HepG2 (cell line): Measurements from ENCODE around the gene CDC34. TPM values are rescaled to one million over a fixed set of nuclear protein-coding genes. Genes with fewer than 3 reads are reported as not detected.

Experiments
- ADNP ChIP-seq: sonication (generic); formaldehyde crosslinking; IDR thresholded peaks from 2 replicates; pipeline ENCODE4 v1.4.0; 2020; ENCODE audit warnings: missing genetic modification reagents
- CBFB ChIP-seq: sonication (generic); formaldehyde crosslinking; IDR thresholded peaks from 2 replicates; pipeline ENCODE4 v1.4.0; 2020; ENCODE audit warnings: missing genetic modification reagents
- CENPT ChIP-seq: sonication (generic); formaldehyde crosslinking; IDR thresholded peaks from 2 replicates; pipeline ENCODE4 v1.8.0; 2022; ENCODE audit warnings: low read depth, mild to moderate bottlenecking, moderate library complexity, missing genetic modification reagents
- CTCF ChIP-seq: sonication (generic); formaldehyde crosslinking; IDR thresholded peaks from 2 replicates; pipeline ENCODE4 v1.5.0; 2020; ENCODE audit warnings: mild to moderate bottlenecking, missing genetic modification reagents, moderate library complexity
- GMEB1 ChIP-seq: sonication (generic); formaldehyde crosslinking; IDR thresholded peaks from 2 replicates; pipeline ENCODE4 v1.5.1; 2020; ENCODE audit warnings: missing genetic modification reagents, mild to moderate bottlenecking, borderline replicate concordance
- MED1 ChIP-seq: sonication (generic); formaldehyde crosslinking; IDR thresholded peaks from 2 replicates; pipeline ENCODE4 v1.4.0; 2020; ENCODE audit warnings: missing genetic modification reagents
- MXD4 ChIP-seq: IDR thresholded peaks from 2 replicates; pipeline ENCODE4 v1.6.1; 2016; ENCODE audit warnings: mild to moderate bottlenecking, missing biosample characterization, missing genetic modification reagents
- NFE2L2 ChIP-seq: fragments of 150-350 bp; IDR thresholded peaks from 2 replicates; pipeline ENCODE4 v1.6.1; 2014; ENCODE audit warnings: low read length
- PAF1 ChIP-seq: IDR thresholded peaks from 2 replicates; pipeline ENCODE4 v1.6.1; 2016; ENCODE audit warnings: missing genetic modification reagents, missing compliant biosample characterization
- SP4 ChIP-seq: sonication (generic); formaldehyde crosslinking; IDR thresholded peaks from 2 replicates; pipeline ENCODE4 v1.8.1; 2023; ENCODE audit warnings: mild to moderate bottlenecking, missing genetic modification reagents
- SRSF1 ChIP-seq: fragments of 200-400 bp; formaldehyde crosslinking; optimal IDR thresholded peaks from 2 replicates; pipeline ENCODE3; 2017; ENCODE audit warnings: mild to moderate bottlenecking, low read depth, low read length, moderate library complexity
- SRSF4 ChIP-seq: fragments of 200-400 bp; formaldehyde crosslinking; IDR thresholded peaks from one replicate; pipeline ENCODE4 v1.6.1; 2018; ENCODE audit warnings: mild to moderate bottlenecking, low read depth, low read length, moderate library complexity; ENCODE audit not compliant: poor library complexity, severe bottlenecking
- ZNF296 ChIP-seq: sonication (generic); formaldehyde crosslinking; conservative IDR thresholded peaks from 2 replicates; pipeline ENCODE4 v1.5.0; 2020; ENCODE audit warnings: mild to moderate bottlenecking, missing genetic modification reagents
- ZNF337 ChIP-seq: sonication (generic); formaldehyde crosslinking; IDR thresholded peaks from 2 replicates; pipeline ENCODE4 v1.5.1; 2020; ENCODE audit warnings: missing genetic modification reagents, low read depth, mild to moderate bottlenecking, borderline replicate concordance
- ZNF431 ChIP-seq: sonication (generic); formaldehyde crosslinking; IDR thresholded peaks from 2 replicates; pipeline ENCODE4 v1.9.0; 2022; ENCODE audit warnings: missing genetic modification reagents, low read depth, mild to moderate bottlenecking, borderline replicate concordance
- ZNF644 ChIP-seq: IDR thresholded peaks from 2 replicates; pipeline ENCODE4 v1.6.1; 2016; ENCODE audit warnings: low read depth
- ZNF761 ChIP-seq: sonication (generic); formaldehyde crosslinking; conservative IDR thresholded peaks from 2 replicates; pipeline ENCODE4 v1.4.0; 2020; ENCODE audit warnings: mild to moderate bottlenecking, missing genetic modification reagents
- ZNF777 ChIP-seq: sonication (generic); formaldehyde crosslinking; IDR thresholded peaks from 2 replicates; pipeline ENCODE4 v1.4.0; 2020; ENCODE audit warnings: missing genetic modification reagents
- polyA plus RNA-seq, 8 experiments: library from polyadenylated mRNA; depleted of rRNA in 3 of 8; stranded (reverse) in 7 of 8; unstranded in 1 of 8; fragments of >200 nt; fragmentation: Illumina TruSeq in 4 of 8; extraction: Trizol in 4 of 8; gene quantifications; 2 replicates each; pipeline versions ENCODE4 v1.2.1 to v1.2.3, GENCODE V29; 2011 to 2016; ENCODE audit warnings: low read depth in 4 of 8, missing spikeins in 1 of 8, mixed read lengths in 1 of 8; ENCODE audit not compliant: insufficient read depth in 1 of 8
- total RNA-seq, 5 experiments: library from RNA; depleted of rRNA; stranded (reverse); fragments of >200 nt; fragmentation: Illumina TruSeq; extraction: Trizol; gene quantifications; 2 replicates each; pipeline ENCODE4 v1.2.3, GENCODE V29; 2016; ENCODE audit warnings: low read depth in 1 of 5
- TF ChIP-seq, protein P1 (sequence below): sonication (generic); formaldehyde crosslinking; IDR thresholded peaks from 2 replicates; pipeline ENCODE4 v1.4.0; 2020; ENCODE audit warnings: missing genetic modification reagents
- TF ChIP-seq, protein P2 (sequence below): sonication (generic); formaldehyde crosslinking; IDR thresholded peaks from 2 replicates; pipeline ENCODE4 v1.4.0; 2020; ENCODE audit warnings: missing genetic modification reagents

Gene CDC34
- total and polyA plus RNA-seq, 2 of the 13 experiments (the other 11 are each of a cell fraction or from before 2014, with no cell fraction given), result 138 to 150 TPM

DNA sequence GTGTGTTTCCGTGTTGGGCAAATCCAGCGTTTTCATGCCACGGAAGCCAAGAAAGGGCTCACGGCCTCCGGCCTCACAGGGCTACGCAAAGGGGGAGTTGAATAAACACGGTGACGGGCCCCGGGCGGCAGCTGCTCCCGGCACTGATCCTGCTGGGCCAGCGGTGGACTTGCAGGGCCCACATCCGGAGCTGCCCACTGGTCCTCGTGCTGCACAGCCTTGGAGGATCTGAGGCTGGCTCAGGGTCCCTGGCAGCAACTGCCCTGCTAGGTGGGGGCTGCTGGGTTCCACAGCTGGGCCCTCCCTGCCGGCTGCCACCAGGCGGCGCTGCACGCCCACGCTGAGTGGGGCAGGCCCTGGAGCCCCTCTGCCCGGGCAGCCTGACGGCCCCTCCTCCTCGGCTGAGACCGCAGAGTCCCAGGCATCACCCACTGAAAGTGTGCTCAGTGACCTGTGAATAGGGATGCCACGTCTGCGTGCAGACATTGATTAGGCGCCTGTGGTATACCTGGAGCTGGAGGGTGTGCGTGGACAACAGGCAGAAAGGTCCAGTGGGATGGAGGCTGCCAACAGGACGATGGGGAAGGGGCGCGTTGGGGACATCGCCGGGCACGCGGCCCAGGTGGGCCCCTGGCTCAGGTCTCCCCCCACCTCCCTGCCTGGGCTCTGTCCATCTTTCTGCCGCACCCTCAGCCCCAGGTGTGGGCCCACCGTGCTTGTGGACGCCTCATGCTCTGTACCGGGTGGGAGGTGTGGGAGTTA, 52.9 kb downstream of the CDC34 start (continued):
- TF ChIP-seq, protein P1, sequence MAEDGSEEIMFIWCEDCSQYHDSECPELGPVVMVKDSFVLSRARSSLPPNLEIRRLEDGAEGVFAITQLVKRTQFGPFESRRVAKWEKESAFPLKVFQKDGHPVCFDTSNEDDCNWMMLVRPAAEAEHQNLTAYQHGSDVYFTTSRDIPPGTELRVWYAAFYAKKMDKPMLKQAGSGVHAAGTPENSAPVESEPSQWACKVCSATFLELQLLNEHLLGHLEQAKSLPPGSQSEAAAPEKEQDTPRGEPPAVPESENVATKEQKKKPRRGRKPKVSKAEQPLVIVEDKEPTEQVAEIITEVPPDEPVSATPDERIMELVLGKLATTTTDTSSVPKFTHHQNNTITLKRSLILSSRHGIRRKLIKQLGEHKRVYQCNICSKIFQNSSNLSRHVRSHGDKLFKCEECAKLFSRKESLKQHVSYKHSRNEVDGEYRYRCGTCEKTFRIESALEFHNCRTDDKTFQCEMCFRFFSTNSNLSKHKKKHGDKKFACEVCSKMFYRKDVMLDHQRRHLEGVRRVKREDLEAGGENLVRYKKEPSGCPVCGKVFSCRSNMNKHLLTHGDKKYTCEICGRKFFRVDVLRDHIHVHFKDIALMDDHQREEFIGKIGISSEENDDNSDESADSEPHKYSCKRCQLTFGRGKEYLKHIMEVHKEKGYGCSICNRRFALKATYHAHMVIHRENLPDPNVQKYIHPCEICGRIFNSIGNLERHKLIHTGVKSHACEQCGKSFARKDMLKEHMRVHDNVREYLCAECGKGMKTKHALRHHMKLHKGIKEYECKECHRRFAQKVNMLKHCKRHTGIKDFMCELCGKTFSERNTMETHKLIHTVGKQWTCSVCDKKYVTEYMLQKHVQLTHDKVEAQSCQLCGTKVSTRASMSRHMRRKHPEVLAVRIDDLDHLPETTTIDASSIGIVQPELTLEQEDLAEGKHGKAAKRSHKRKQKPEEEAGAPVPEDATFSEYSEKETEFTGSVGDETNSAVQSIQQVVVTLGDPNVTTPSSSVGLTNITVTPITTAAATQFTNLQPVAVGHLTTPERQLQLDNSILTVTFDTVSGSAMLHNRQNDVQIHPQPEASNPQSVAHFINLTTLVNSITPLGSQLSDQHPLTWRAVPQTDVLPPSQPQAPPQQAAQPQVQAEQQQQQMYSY (CRISPR knock-in tag), result 0 out of 2 replicates have a peak, but pooled peaks have one; percentile 36
- TF ChIP-seq SRSF4 (no peak), MED1 (CRISPR knock-in tag) (peak; percentile 56), ZNF761 (CRISPR knock-in tag) (no peak), ADNP (CRISPR knock-in tag) (0 out of 2 replicates have a peak, but pooled peaks have one; percentile 14), CTCF (CRISPR knock-in tag) (peak; percentile 97), SP4 (CRISPR knock-in tag) (peak; percentile 42; the same call in 1 of the 2 replicates), ZNF296 (CRISPR knock-in tag) (no peak), ZNF777 (CRISPR knock-in tag) (0 out of 2 replicates have a peak, but pooled peaks have one; percentile 43), PAF1 (peak; percentile 97), CBFB (0 out of 2 replicates have a peak, but pooled peaks have one; percentile 49), GMEB1 (CRISPR knock-in tag) (peak; percentile 59; the same call in 1 of the 2 replicates), SRSF1 (peak; percentile 72), MXD4 (CRISPR knock-in tag) (peak; percentile 60; the same call in 1 of the 2 replicates), CENPT (CRISPR knock-in tag) (no peak), ZNF337 (CRISPR knock-in tag) (0 out of 2 replicates have a peak, but pooled peaks have one; percentile 87), NFE2L2 (no peak), ZNF644 (CRISPR knock-in tag) (no peak), ZNF431 (CRISPR knock-in tag) (peak; percentile 79; the same call in 1 of the 2 replicates)
- TF ChIP-seq, protein P2, sequence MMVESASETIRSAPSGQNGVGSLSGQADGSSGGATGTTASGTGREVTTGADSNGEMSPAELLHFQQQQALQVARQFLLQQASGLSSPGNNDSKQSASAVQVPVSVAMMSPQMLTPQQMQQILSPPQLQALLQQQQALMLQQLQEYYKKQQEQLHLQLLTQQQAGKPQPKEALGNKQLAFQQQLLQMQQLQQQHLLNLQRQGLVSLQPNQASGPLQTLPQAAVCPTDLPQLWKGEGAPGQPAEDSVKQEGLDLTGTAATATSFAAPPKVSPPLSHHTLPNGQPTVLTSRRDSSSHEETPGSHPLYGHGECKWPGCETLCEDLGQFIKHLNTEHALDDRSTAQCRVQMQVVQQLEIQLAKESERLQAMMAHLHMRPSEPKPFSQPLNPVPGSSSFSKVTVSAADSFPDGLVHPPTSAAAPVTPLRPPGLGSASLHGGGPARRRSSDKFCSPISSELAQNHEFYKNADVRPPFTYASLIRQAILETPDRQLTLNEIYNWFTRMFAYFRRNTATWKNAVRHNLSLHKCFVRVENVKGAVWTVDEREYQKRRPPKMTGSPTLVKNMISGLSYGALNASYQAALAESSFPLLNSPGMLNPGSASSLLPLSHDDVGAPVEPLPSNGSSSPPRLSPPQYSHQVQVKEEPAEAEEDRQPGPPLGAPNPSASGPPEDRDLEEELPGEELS, result 0 out of 2 replicates have a peak, but pooled peaks have one; percentile 7
